ENCODE data around the gene ITGAD. TPM values are rescaled to one million over a fixed set of nuclear protein-coding genes. Genes with fewer than 3 reads are reported as not detected.

The ITGAD gene
- total and polyA plus RNA-seq, 2 of the 13 experiments (the other 11 are each of a cell fraction or from before 2014, with no cell fraction given) = not detected

GRCh38 chr16:31371619-31372484, 21.3 kb upstream of the ITGAD start (continued):
- no peak; the same call in 1 of the 2 replicates for TF ChIP-seq ZNF609 (CRISPR knock-in tag; IDR thresholded peaks at IDR 0.05; ENCODE audit: borderline replicate concordance)
- peak; percentile 51 for TF ChIP-seq GATAD2A (CRISPR knock-in tag; IDR thresholded peaks at IDR 0.05)
- no peak for TF ChIP-seq SMAD3 (CRISPR knock-in tag; IDR thresholded peaks at IDR 0.05)
- no peak; the same call in 1 of the 2 replicates for TF ChIP-seq ZNF563 (CRISPR knock-in tag; IDR thresholded peaks at IDR 0.05)
- TF ChIP-seq ZNF569 (CRISPR knock-in tag; IDR thresholded peaks at IDR 0.05; ENCODE audit: borderline replicate concordance) = 0 out of 2 replicates have a peak, but pooled peaks have one; percentile 74
- TF ChIP-seq ZHX2 (IDR thresholded peaks at IDR 0.05; ENCODE audit: low read depth) = no peak
- TF ChIP-seq ZHX2 (CRISPR knock-in tag; IDR thresholded peaks at IDR 0.05; ENCODE audit: borderline replicate concordance) = no peak
- TF ChIP-seq FOXC1 (CRISPR knock-in tag; IDR thresholded peaks at IDR 0.05; ENCODE audit: borderline replicate concordance) = 0 out of 2 replicates have a peak, but pooled peaks have one; percentile 49
- TF ChIP-seq HIVEP1 (CRISPR knock-in tag; IDR thresholded peaks at IDR 0.05) = 0 out of 2 replicates have a peak, but pooled peaks have one; percentile 29
- TF ChIP-seq ZMAT3 (CRISPR knock-in tag; conservative IDR thresholded peaks at IDR 0.05) = no peak; the same call in 1 of the 2 replicates
- no peak for TF ChIP-seq ZNF629 (CRISPR knock-in tag; conservative IDR thresholded peaks at IDR 0.05)
- peak; percentile 97 for TF ChIP-seq ZNF687 (CRISPR knock-in tag; IDR thresholded peaks at IDR 0.05)
- no peak for TF ChIP-seq KDM2A (CRISPR knock-in tag; IDR thresholded peaks at IDR 0.05; ENCODE audit: borderline replicate concordance, low read depth)

Data from HepG2 (cell line).